Measurements from ENCODE around the gene VTI1A.

VTI1A gene

GRCh38 chr10:112655722-112656121, 208.7 kb downstream of the VTI1A start:
- no peak for TF ChIP-seq CTCF (IDR thresholded peaks at IDR 0.05; ENCODE audit: control extremely low read depth, extremely low read depth, low read depth, missing control alignments)
- DNase-seq (ENCODE audit: extremely low spot score): no peak
- POLR2A ChIA-PET: no interaction called here
- CTCF ChIA-PET: interaction anchor here (1.3 kb wide), 1 partner anchor 16 kb away, joined by 3 read pairs; no protein-coding TSS in a partner anchor

- CTCF ChIA-PET: no interaction called here
- no peak for TF ChIP-seq CTCF (IDR thresholded peaks at IDR 0.05; ENCODE audit: control extremely low read depth, extremely low read depth, low read depth, missing control alignments)
- DNase-seq (ENCODE audit: extremely low spot score): no peak
- POLR2A ChIA-PET: no interaction called here
Observed at GRCh38 chr10:112658465-112658864, 211.4 kb downstream of the VTI1A start.

DNA sequence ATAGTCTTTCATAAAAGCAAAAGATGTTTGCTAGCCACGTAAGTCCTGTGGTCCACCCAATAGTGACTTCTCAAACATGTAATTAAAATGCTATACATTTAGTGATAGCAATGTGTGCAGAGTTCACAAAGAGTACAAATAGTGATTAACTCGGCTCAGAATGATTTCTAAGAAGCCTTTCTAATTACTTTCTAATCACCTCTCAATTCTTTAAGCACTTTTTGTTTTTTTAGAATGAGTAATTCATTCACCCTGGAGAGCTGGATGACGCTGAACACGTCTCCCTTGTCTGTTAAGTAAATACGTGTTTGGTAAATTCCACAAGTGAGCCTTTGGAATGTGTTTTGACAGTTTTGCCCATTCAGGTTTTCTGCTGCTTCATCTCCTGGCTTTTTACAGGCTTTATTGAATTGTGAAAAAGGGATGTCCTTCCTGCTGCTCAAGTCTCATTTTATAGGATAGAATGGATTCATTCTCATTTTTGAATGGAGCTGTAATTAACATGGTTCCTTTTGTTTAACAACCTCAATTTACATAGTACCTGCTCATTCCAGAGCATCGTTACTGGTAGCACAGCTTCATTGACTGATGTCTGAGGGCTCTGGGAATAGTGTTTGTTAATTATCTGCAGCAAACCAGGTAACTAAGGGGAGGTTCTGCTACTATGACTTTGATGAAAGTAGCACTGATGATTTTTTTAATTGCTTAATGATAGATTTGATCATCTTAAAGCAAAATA, 212.1 kb downstream of the VTI1A start:
- CTCF ChIA-PET: no interaction called here
- TF ChIP-seq CTCF (IDR thresholded peaks at IDR 0.05; ENCODE audit: control extremely low read depth, extremely low read depth, low read depth, missing control alignments): no peak
- POLR2A ChIA-PET: no interaction called here
- no peak for DNase-seq (ENCODE audit: extremely low spot score)

GRCh38 chr10:112663234-112664125, 216.5 kb downstream of the VTI1A start:
- TF ChIP-seq CTCF (IDR thresholded peaks at IDR 0.05; ENCODE audit: control extremely low read depth, extremely low read depth, low read depth, missing control alignments): no peak
- POLR2A ChIA-PET: no interaction called here
- no peak for DNase-seq (ENCODE audit: extremely low spot score)
- CTCF ChIA-PET: no interaction called here

DNA sequence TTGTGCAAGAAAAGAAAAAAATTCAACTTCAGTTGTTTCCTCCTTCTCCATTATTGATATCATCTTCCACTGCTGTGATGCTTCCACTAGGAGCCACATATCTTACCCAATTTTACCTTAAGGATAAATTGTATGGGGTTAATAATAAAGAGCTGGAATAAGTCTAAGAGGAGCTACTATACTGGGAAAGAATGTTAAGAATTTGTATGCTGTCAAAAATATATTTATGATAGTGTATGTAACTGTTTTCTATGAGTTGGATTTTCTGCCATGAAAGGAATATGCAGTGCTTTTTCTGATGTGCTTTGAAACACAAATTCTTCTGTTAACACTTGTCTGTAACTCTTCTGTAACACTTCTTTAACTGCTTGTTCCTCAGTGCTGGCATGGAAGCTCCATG, 219.1 kb downstream of the VTI1A start:
- ChIA-PET POLR2A (no interaction called here), CTCF (interaction anchor here (1.8 kb wide), 1 partner anchor 86 kb away, joined by 4 read pairs; no protein-coding TSS in a partner anchor)
- no peak for DNase-seq (ENCODE audit: extremely low spot score)
- no peak for TF ChIP-seq CTCF (IDR thresholded peaks at IDR 0.05; ENCODE audit: control extremely low read depth, extremely low read depth, low read depth, missing control alignments)

DNA sequence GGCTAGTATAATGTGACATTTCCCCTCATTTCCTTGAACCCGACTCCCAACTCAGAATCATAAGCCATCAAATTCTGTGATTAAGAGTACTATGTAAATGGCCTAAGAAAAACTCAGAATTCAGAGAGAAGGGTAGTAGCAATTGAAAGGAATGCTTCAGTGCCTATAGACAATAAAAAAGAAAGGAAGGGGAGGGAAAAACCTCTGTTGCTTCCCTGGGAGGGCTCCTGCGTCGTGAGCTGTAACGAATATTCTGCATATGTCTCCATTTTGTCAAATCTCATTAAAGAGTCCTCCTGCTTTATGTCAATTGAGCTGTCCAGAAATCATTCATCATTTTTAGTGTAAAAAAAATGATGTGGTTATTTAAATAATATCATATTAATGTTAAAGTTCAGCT, 223.0 kb downstream of the VTI1A start:
- ChIA-PET CTCF (no interaction called here), POLR2A (no interaction called here)
- no peak for DNase-seq (ENCODE audit: extremely low spot score)
- no peak for TF ChIP-seq CTCF (IDR thresholded peaks at IDR 0.05; ENCODE audit: control extremely low read depth, extremely low read depth, low read depth, missing control alignments)
